Keratinocyte (primary cell): ENCODE data around the gene APH1B.

Experiments used
- EZH2 ChIP-seq: IDR thresholded peaks from one replicate; pipeline ENCODE4 v1.6.1; 2012; ENCODE audit warnings: inconsistent platforms, mild to moderate bottlenecking, low read length, moderate library complexity
- TF ChIP-seq, protein P1 (sequence below), 3 experiments: IDR thresholded peaks in 1 of 3; conservative IDR thresholded peaks in 1 of 3; optimal IDR thresholded peaks in 1 of 3; 2 replicates in 2 of 3; 3 replicates in 1 of 3; pipeline versions ENCODE3 to v1.5.1; 2011; ENCODE audit warnings: low read length in 3 of 3, mild to moderate bottlenecking in 3 of 3, moderate library complexity in 2 of 3, control low read depth in 1 of 3, inconsistent platforms in 1 of 3; ENCODE audit not compliant: insufficient read depth in 2 of 3; ENCODE audit errors: extremely low read depth in 1 of 3

GRCh38 chr15:63255489-63255990 lies 21.9 kb upstream of the APH1B start:
- TF ChIP-seq, protein P1, sequence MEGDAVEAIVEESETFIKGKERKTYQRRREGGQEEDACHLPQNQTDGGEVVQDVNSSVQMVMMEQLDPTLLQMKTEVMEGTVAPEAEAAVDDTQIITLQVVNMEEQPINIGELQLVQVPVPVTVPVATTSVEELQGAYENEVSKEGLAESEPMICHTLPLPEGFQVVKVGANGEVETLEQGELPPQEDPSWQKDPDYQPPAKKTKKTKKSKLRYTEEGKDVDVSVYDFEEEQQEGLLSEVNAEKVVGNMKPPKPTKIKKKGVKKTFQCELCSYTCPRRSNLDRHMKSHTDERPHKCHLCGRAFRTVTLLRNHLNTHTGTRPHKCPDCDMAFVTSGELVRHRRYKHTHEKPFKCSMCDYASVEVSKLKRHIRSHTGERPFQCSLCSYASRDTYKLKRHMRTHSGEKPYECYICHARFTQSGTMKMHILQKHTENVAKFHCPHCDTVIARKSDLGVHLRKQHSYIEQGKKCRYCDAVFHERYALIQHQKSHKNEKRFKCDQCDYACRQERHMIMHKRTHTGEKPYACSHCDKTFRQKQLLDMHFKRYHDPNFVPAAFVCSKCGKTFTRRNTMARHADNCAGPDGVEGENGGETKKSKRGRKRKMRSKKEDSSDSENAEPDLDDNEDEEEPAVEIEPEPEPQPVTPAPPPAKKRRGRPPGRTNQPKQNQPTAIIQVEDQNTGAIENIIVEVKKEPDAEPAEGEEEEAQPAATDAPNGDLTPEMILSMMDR (optimal IDR thresholded peaks at IDR 0.05 in 1 of 3, IDR thresholded peaks at IDR 0.05 in 1 of 3, conservative IDR thresholded peaks at IDR 0.05 in 1 of 3; ENCODE audit: extremely low read depth in 1 of 3, insufficient read depth in 2 of 3, low read length in 3 of 3): no peak
- TF ChIP-seq EZH2: no peak
